ENCODE results near the gene SAP30. TPM values are rescaled to one million over a fixed set of nuclear protein-coding genes. Genes with fewer than 3 reads are reported as not detected.

The SAP30 gene
- total RNA-seq, 4 donors from 2014 or later, result 36.5 to 53.4 (median 41.9) TPM

- TF ChIP-seq CTCF (IDR thresholded peaks at IDR 0.05), result peak in 1 of 4 experiments; percentile 16
- TF ChIP-seq POLR2AphosphoS5 (IDR thresholded peaks at IDR 0.05), result peak; percentile 39
- TF ChIP-seq POLR2A (IDR thresholded peaks at IDR 0.05), result peak in 1 of 2 donors; percentile 38
- TF ChIP-seq EP300 (IDR thresholded peaks at IDR 0.05), result no peak
- peaks cover 0 to 40% (median 0%) of the 10 kb centered on the region in 3 donors for H3K4me1 ChIP-seq
These were observed 35.6 kb upstream of the SAP30 start for GRCh38 chr4:173334891-173335752.

GRCh38 chr4:173337463-173337862, 33.3 kb upstream of the SAP30 start:
- Histone ChIP-seq H3K4me3 (no peak overlapping the region), H3K27me3 (no peaks in the 10 kb centered on the region), H3K4me1 (peaks cover 0 to 17% (median 0%) of the 10 kb centered on the region in 3 donors), H3K36me3 (peaks cover 0 to 5% of the 10 kb centered on the region in 2 donors), H3K27ac (no peak overlapping the region), H3K9me3 (no peaks in the 10 kb centered on the region)
- ATAC-seq, result no peak
- 100% methylated on average over 1 to 2 of the region's 2 CpGs for whole genome bisulfite sequencing, 2 donors (ENCODE audit: low coverage in 1 of 2)
- no peak for TF ChIP-seq POLR2A (IDR thresholded peaks at IDR 0.05)
- TF ChIP-seq CTCF (IDR thresholded peaks at IDR 0.05), result no peak
- TF ChIP-seq POLR2AphosphoS5 (IDR thresholded peaks at IDR 0.05), result no peak
- no peak for TF ChIP-seq EP300 (IDR thresholded peaks at IDR 0.05)

More at GRCh38 chr4:173334891-173335752, 35.6 kb upstream of the SAP30 start:
- H3K36me3 ChIP-seq, result peaks cover 0 to 27% of the 10 kb centered on the region in 2 donors
- H3K27ac ChIP-seq, result peak overlapping the region in 3 of 4 donors; percentile 95 to 100 (median 99)
- H3K9me3 ChIP-seq, result no peaks in the 10 kb centered on the region
- 3 to 8% methylated on average over 9 to 11 of the region's 52 CpGs for WGBS, 2 donors (ENCODE audit: low coverage in 1 of 2)
- ATAC-seq, result peak; percentile 17
- peak overlapping the region; percentile 86 to 95 for H3K4me3 ChIP-seq
- no peaks in the 10 kb centered on the region for H3K27me3 ChIP-seq

DNA sequence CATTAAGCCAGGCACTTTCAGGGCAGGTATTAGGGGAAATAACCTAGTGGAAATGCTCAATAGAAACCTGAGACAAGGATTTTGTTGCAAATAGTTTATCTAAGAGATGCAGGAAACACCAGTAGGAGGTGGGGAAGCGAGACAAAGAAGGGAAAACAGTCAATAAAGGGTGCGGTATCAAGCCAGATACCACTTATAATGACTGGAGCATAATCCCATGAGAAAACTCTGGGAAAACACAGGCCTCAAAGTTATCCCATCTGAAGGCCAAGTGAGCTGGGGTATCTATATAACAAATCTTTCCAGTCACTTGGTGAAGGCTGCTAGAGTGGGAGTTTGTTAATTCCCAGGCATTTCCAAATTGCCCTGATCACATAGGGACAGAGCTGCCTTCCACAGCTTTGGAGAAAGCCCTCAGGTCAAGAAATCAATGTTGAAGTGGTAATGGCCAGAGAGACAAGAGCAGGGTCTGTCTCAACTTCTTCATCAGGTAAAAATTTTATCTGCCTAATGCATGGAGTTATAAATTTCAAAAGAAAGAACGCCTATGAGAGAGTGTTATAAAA, 26.8 kb upstream of the SAP30 start:
- 75 to 85% methylated on average over 2 to 3 of the region's 3 CpGs for WGBS, 2 donors (ENCODE audit: low coverage in 1 of 2)
- Histone ChIP-seq H3K4me1 (no peaks in the 10 kb centered on the region), H3K27ac (no peak overlapping the region), H3K36me3 (no peaks in the 10 kb centered on the region), H3K27me3 (no peaks in the 10 kb centered on the region), H3K4me3 (no peak overlapping the region), H3K9me3 (no peaks in the 10 kb centered on the region)
- ATAC-seq, result no peak
- TF ChIP-seq POLR2AphosphoS5 (IDR thresholded peaks at IDR 0.05), result no peak
- no peak for TF ChIP-seq CTCF (IDR thresholded peaks at IDR 0.05)
- TF ChIP-seq POLR2A (IDR thresholded peaks at IDR 0.05), result no peak
- TF ChIP-seq EP300 (IDR thresholded peaks at IDR 0.05), result no peak

GRCh38 chr4:173345648-173346047, 25.1 kb upstream of the SAP30 start:
- no peak for ATAC-seq
- WGBS, 2 donors (ENCODE audit: low coverage in 1 of 2), result 77 to 90% methylated on average over 2 of the region's 2 CpGs
- TF ChIP-seq POLR2A (IDR thresholded peaks at IDR 0.05) (no peak), POLR2AphosphoS5 (IDR thresholded peaks at IDR 0.05) (no peak), CTCF (IDR thresholded peaks at IDR 0.05) (no peak)

More at GRCh38 chr4:173345648-173346047, 25.1 kb upstream of the SAP30 start:
- Histone ChIP-seq H3K4me3 (no peak overlapping the region), H3K4me1 (no peaks in the 10 kb centered on the region), H3K27me3 (no peaks in the 10 kb centered on the region), H3K36me3 (no peaks in the 10 kb centered on the region), H3K27ac (no peak overlapping the region), H3K9me3 (no peaks in the 10 kb centered on the region)

All from gastroesophageal sphincter (tissue), 4 donors.